ENCODE results near the gene GSTA2. TPM values are rescaled to one million over a fixed set of nuclear protein-coding genes. Genes with fewer than 3 reads are reported as not detected.
"Not testable (repeated sequence)": the region's sequence is repeated elsewhere in the genome, so short reads cannot be mapped to it uniquely, and the experiment has no call there.

Gene GSTA2
- total RNA-seq, 4 donors from 2014 or later, result 1.4 TPM; not detected in 3

GRCh38 chr6:52712136-52712535 lies 51.1 kb downstream of the GSTA2 start:
- Histone ChIP-seq H3K36me3 (no peaks in the 10 kb centered on the region), H3K27me3 (no peaks in the 10 kb centered on the region), H3K4me1 (no peaks in the 10 kb centered on the region), H3K9me3 (no peaks in the 10 kb centered on the region), H3K27ac (no peak overlapping the region), H3K4me3 (no peak overlapping the region)
- 55 to 100% methylated on average over 1 to 2 of the region's 2 CpGs for WGBS, 2 donors (ENCODE audit: low coverage in 1 of 2)
- no peak for ATAC-seq
- no peak for TF ChIP-seq EP300 (IDR thresholded peaks at IDR 0.05)
- TF ChIP-seq POLR2AphosphoS5 (IDR thresholded peaks at IDR 0.05), result no peak
- no peak for TF ChIP-seq CTCF (IDR thresholded peaks at IDR 0.05)
- no peak for TF ChIP-seq POLR2A (IDR thresholded peaks at IDR 0.05)

GRCh38 chr6:52707963-52708680 lies 55.2 kb downstream of the GSTA2 start:
- TF ChIP-seq CTCF (IDR thresholded peaks at IDR 0.05) (no peak), POLR2AphosphoS5 (IDR thresholded peaks at IDR 0.05) (no peak), EP300 (IDR thresholded peaks at IDR 0.05) (no peak), POLR2A (IDR thresholded peaks at IDR 0.05) (no peak)
- H3K27me3 ChIP-seq, result no peaks in the 10 kb centered on the region
- WGBS, 2 donors (ENCODE audit: low coverage in 1 of 2), result 81 to 90% methylated on average over 3 of the region's 3 CpGs
- no peak overlapping the region for H3K4me3 ChIP-seq
- no peak overlapping the region for H3K27ac ChIP-seq
- H3K4me1 ChIP-seq, result no peaks in the 10 kb centered on the region
- ATAC-seq, result no peak
- no peaks in the 10 kb centered on the region for H3K9me3 ChIP-seq
- H3K36me3 ChIP-seq, result no peaks in the 10 kb centered on the region

- no peak overlapping the region for H3K27ac ChIP-seq
- H3K4me1 ChIP-seq, result no peaks in the 10 kb centered on the region
- H3K27me3 ChIP-seq, result no peaks in the 10 kb centered on the region
- H3K36me3 ChIP-seq, result no peaks in the 10 kb centered on the region
- WGBS, 2 donors (ENCODE audit: low coverage in 1 of 2), result 83 to 96% methylated on average over 3 of the region's 3 CpGs
- no peak for ATAC-seq
- no peak overlapping the region for H3K4me3 ChIP-seq
- H3K9me3 ChIP-seq, result no peaks in the 10 kb centered on the region
- no peak for TF ChIP-seq EP300 (IDR thresholded peaks at IDR 0.05)
- no peak for TF ChIP-seq CTCF (IDR thresholded peaks at IDR 0.05)
- no peak for TF ChIP-seq POLR2A (IDR thresholded peaks at IDR 0.05)
- no peak for TF ChIP-seq POLR2AphosphoS5 (IDR thresholded peaks at IDR 0.05)
Observed at GRCh38 chr6:52706001-52706400, 57.3 kb downstream of the GSTA2 start.

GRCh38 chr6:52704781-52705502 lies 58.3 kb downstream of the GSTA2 start:
- ATAC-seq, H3K27me3 ChIP-seq, H3K9me3 ChIP-seq, H3K36me3 ChIP-seq, H3K4me3 ChIP-seq, H3K27ac ChIP-seq, H3K4me1 ChIP-seq: not testable (repeated sequence)
- whole genome bisulfite sequencing, 2 donors (ENCODE audit: low coverage in 1 of 2), result 85% methylated on average over 4 to 5 of the region's 6 CpGs

- TF ChIP-seq EP300 (IDR thresholded peaks at IDR 0.05) (no peak), POLR2AphosphoS5 (IDR thresholded peaks at IDR 0.05) (no peak), POLR2A (IDR thresholded peaks at IDR 0.05) (no peak), CTCF (IDR thresholded peaks at IDR 0.05) (no peak)
Observed at GRCh38 chr6:52704060-52704459, 59.2 kb downstream of the GSTA2 start.

More at GRCh38 chr6:52704060-52704459, 59.2 kb downstream of the GSTA2 start:
- Histone ChIP-seq H3K9me3 (no peaks in the 10 kb centered on the region), H3K27ac (no peak overlapping the region), H3K27me3 (no peaks in the 10 kb centered on the region), H3K4me3 (no peak overlapping the region), H3K4me1 (no peaks in the 10 kb centered on the region), H3K36me3 (no peaks in the 10 kb centered on the region)
- ATAC-seq, result no peak

Other genes with a start within 250 kb of the GSTA2 start
- 10 to 100 TPM; 16.7 to 34.2 (median 25.0) TPM for gene TRAM2, start 186.4 kb downstream of the GSTA2 start, total RNA-seq
- gene TMEM14A, start 92.4 kb downstream of the GSTA2 start, total RNA-seq, result 10 to 100 TPM; 23.1 to 32.4 (median 26.9) TPM
- not detected for gene GSTA1, start 40.3 kb upstream of the GSTA2 start, total RNA-seq
- not detected for gene GSTA5, start 77.3 kb upstream of the GSTA2 start, total RNA-seq
- gene GSTA3, start 146.2 kb upstream of the GSTA2 start, total RNA-seq, result not detected
- gene GSTA4, start 231.8 kb upstream of the GSTA2 start, total RNA-seq, result 10 to 100 TPM; 19.3 to 40.4 (median 26.9) TPM

Data from gastroesophageal sphincter (tissue), 4 donors.